ENCODE results near the gene ITGAV.

GRCh38 chr2:186543561-186544131, 46.2 kb upstream of the ITGAV start:
- TF ChIP-seq POLR2AphosphoS5 (IDR thresholded peaks at IDR 0.05; ENCODE audit: low read depth, low read length) = no peak
- TF ChIP-seq SIN3A (IDR thresholded peaks at IDR 0.05; ENCODE audit: borderline replicate concordance, insufficient read depth, low read length) = no peak
- no peak for TF ChIP-seq REST (IDR thresholded peaks at IDR 0.05; ENCODE audit: insufficient read depth in 1 of 2, low read depth in 2 of 2, low read length in 2 of 2)
- TF ChIP-seq TAF1 (IDR thresholded peaks at IDR 0.05; ENCODE audit: borderline replicate concordance, insufficient read depth, low read length) = no peak

Measured in PFSK-1 (cell line).